ENCODE results near the gene TMEM132D. TPM values are rescaled to one million over a fixed set of nuclear protein-coding genes. Genes with fewer than 3 reads are reported as not detected.

The TMEM132D gene
- total and polyA plus RNA-seq, 2 donors from 2014 or later: 0.13 TPM; not detected in 1

GRCh38 chr12:129641926-129642325 is 261.9 kb downstream of the TMEM132D start:
- no peak for FAIRE-seq
- Histone ChIP-seq H3K36me3 (ENCODE audit: control insufficient read depth in 2 of 3, insufficient read depth in 3 of 3, low read length in 3 of 3) (no peaks in the 10 kb centered on the region), H3K9me3 (ENCODE audit: control insufficient read depth in 2 of 3, insufficient read depth in 1 of 3, low read length in 3 of 3) (peaks cover 0 to 4% (median 0%) of the 10 kb centered on the region in 3 donors), H3K27ac (ENCODE audit: low read depth in 2 of 2, low read length in 2 of 2) (no peak overlapping the region), H3K9ac (ENCODE audit: low read length in 3 of 3) (no peak overlapping the region), H3K4me3 (ENCODE audit: low read length in 3 of 3) (no peak overlapping the region), H3K27me3 (ENCODE audit: control insufficient read depth, insufficient read depth, low read length) (no peaks in the 10 kb centered on the region), H3K4me1 (ENCODE audit: control insufficient read depth in 2 of 3, insufficient read depth in 2 of 3, low read depth in 1 of 3, low read length in 3 of 3) (no peaks in the 10 kb centered on the region)
- no peak for TF ChIP-seq CTCF (IDR thresholded peaks at IDR 0.05; ENCODE audit: borderline replicate concordance, extremely low read depth, insufficient read depth)
- intact Hi-C loops (cut with DNase I): no loop called here
- peak in 2 of 5 donors; percentile 40 to 46 for DNase-seq

GRCh38 chr12:129635021-129635685 is 268.7 kb downstream of the TMEM132D start:
- no peaks in the 10 kb centered on the region for H3K36me3 ChIP-seq (ENCODE audit: control insufficient read depth in 2 of 3, insufficient read depth in 3 of 3, low read length in 3 of 3)
- peaks cover 0 to 4% (median 0%) of the 10 kb centered on the region in 3 donors for H3K9me3 ChIP-seq (ENCODE audit: control insufficient read depth in 2 of 3, insufficient read depth in 1 of 3, low read length in 3 of 3)
- H3K27me3 ChIP-seq (ENCODE audit: control insufficient read depth, insufficient read depth, low read length): no peaks in the 10 kb centered on the region
- no peak overlapping the region for H3K4me3 ChIP-seq (ENCODE audit: low read length in 3 of 3)
- DNase-seq (no peak), FAIRE-seq (no peak)
- H3K4me1 ChIP-seq (ENCODE audit: control insufficient read depth in 2 of 3, insufficient read depth in 2 of 3, low read depth in 1 of 3, low read length in 3 of 3): no peaks in the 10 kb centered on the region
- H3K27ac ChIP-seq (ENCODE audit: low read depth in 2 of 2, low read length in 2 of 2): no peak overlapping the region
- TF ChIP-seq CTCF (IDR thresholded peaks at IDR 0.05; ENCODE audit: borderline replicate concordance, extremely low read depth, insufficient read depth): no peak
- no peak overlapping the region for H3K9ac ChIP-seq (ENCODE audit: low read length in 3 of 3)
- intact Hi-C loops (cut with DNase I): no loop called here

- DNase-seq: no peak
- Histone ChIP-seq H3K36me3 (ENCODE audit: control insufficient read depth in 2 of 3, insufficient read depth in 3 of 3, low read length in 3 of 3) (no peaks in the 10 kb centered on the region), H3K4me3 (ENCODE audit: low read length in 3 of 3) (no peak overlapping the region), H3K27me3 (ENCODE audit: control insufficient read depth, insufficient read depth, low read length) (no peaks in the 10 kb centered on the region), H3K27ac (ENCODE audit: low read depth in 2 of 2, low read length in 2 of 2) (no peak overlapping the region), H3K4me1 (ENCODE audit: control insufficient read depth in 2 of 3, insufficient read depth in 2 of 3, low read depth in 1 of 3, low read length in 3 of 3) (no peaks in the 10 kb centered on the region), H3K9ac (ENCODE audit: low read length in 3 of 3) (no peak overlapping the region), H3K9me3 (ENCODE audit: control insufficient read depth in 2 of 3, insufficient read depth in 1 of 3, low read length in 3 of 3) (no peaks in the 10 kb centered on the region)
- intact Hi-C loops (cut with DNase I): no loop called here
- TF ChIP-seq CTCF (IDR thresholded peaks at IDR 0.05; ENCODE audit: borderline replicate concordance, extremely low read depth, insufficient read depth): no peak
- FAIRE-seq: no peak
Observed at GRCh38 chr12:129631316-129631715, 272.5 kb downstream of the TMEM132D start.

GRCh38 chr12:129629901-129630300 is 273.9 kb downstream of the TMEM132D start:
- no peak for FAIRE-seq
- no peak for TF ChIP-seq CTCF (IDR thresholded peaks at IDR 0.05; ENCODE audit: borderline replicate concordance, extremely low read depth, insufficient read depth)
- no peak overlapping the region for H3K4me3 ChIP-seq (ENCODE audit: low read length in 3 of 3)

More at GRCh38 chr12:129629901-129630300, 273.9 kb downstream of the TMEM132D start:
- intact Hi-C loops (cut with DNase I): no loop called here
- no peaks in the 10 kb centered on the region for H3K4me1 ChIP-seq (ENCODE audit: control insufficient read depth in 2 of 3, insufficient read depth in 2 of 3, low read depth in 1 of 3, low read length in 3 of 3)
- DNase-seq: no peak
- H3K27me3 ChIP-seq (ENCODE audit: control insufficient read depth, insufficient read depth, low read length): no peaks in the 10 kb centered on the region
- no peak overlapping the region for H3K27ac ChIP-seq (ENCODE audit: low read depth in 2 of 2, low read length in 2 of 2)
- no peaks in the 10 kb centered on the region for H3K9me3 ChIP-seq (ENCODE audit: control insufficient read depth in 2 of 3, insufficient read depth in 1 of 3, low read length in 3 of 3)
- H3K36me3 ChIP-seq (ENCODE audit: control insufficient read depth in 2 of 3, insufficient read depth in 3 of 3, low read length in 3 of 3): no peaks in the 10 kb centered on the region
- H3K9ac ChIP-seq (ENCODE audit: low read length in 3 of 3): no peak overlapping the region

All from kidney (tissue), 14 donors.